ENCODE data around the gene NPBWR2.

Gene NPBWR2

DNA sequence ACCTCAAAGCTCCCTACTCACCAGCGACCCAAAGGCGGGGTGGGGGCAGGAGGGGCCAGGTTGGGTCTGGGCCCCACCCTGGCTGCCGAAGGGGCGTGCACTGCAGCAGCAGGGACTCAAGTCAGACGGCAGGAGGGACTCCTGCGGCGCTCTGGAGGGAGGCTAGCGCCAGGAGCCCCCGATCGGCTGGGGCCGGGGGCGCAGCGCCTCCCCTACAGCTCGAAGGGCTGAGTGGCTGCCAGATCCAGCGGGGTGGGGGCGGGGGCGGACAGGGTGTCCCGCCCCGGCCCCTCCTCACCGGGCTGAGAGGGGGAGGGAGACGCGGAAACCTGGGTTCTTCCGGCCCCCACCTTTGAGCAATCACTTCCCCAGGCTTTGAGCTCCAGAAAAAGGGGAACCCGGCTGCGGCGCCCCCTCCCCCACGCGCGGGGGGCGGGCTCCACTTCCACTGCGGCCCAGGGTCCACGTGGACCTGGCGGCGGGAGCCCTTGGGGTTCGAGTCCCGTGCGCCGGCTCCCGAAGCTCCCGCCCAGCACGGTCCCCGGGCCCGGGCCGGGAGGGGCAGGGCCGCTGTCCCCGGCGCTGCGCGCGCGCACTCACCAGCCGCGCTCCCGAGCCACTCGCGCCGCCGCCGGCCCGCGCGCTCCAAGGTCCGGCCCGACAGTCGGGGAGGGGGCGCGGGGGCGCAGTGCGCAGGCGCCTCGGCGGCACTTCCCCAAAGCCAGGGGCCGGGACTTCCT lies 27.9 kb downstream of the NPBWR2 start, which contains the start of gene RGS19:
Gene RGS19, minus strand, starts transcription at position 246 of the 740 bp plus-strand sequence. CDS start 2,632 bp downstream, outside the sequence.
- TF ChIP-seq, protein P1, sequence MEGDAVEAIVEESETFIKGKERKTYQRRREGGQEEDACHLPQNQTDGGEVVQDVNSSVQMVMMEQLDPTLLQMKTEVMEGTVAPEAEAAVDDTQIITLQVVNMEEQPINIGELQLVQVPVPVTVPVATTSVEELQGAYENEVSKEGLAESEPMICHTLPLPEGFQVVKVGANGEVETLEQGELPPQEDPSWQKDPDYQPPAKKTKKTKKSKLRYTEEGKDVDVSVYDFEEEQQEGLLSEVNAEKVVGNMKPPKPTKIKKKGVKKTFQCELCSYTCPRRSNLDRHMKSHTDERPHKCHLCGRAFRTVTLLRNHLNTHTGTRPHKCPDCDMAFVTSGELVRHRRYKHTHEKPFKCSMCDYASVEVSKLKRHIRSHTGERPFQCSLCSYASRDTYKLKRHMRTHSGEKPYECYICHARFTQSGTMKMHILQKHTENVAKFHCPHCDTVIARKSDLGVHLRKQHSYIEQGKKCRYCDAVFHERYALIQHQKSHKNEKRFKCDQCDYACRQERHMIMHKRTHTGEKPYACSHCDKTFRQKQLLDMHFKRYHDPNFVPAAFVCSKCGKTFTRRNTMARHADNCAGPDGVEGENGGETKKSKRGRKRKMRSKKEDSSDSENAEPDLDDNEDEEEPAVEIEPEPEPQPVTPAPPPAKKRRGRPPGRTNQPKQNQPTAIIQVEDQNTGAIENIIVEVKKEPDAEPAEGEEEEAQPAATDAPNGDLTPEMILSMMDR (IDR thresholded peaks at IDR 0.05; ENCODE audit: borderline replicate concordance, control extremely low read depth, extremely low read depth, insufficient read depth, missing control alignments): no peak
- in situ Hi-C loops (cut with MboI; ENCODE audit: low sequenced_read_pairs, unreplicated experiment): no loop called here
- peak; percentile 94 for DNase-seq (ENCODE audit: low spot score)

DNA sequence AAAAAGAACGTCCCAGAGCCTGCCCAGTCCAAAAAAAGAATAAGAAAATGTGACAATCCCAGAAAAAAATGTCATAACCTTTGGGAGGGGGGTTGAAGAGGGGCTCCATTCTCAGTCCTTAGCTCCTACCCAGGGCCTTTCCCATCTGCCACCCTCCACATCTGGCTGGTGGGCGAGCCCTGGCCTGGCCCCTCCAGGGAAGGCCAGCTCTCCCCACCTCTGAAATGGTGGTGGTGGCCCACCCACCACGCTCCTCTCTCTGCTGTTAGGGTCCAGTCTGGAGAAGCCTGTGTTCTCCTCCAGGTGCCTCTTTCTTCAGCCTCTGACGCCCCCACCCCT lies 28.5 kb downstream of the NPBWR2 start:
- in situ Hi-C loops (cut with MboI; ENCODE audit: low sequenced_read_pairs, unreplicated experiment): no loop called here
- DNase-seq (ENCODE audit: low spot score): no peak
- TF ChIP-seq, protein P1 (IDR thresholded peaks at IDR 0.05; ENCODE audit: borderline replicate concordance, control extremely low read depth, extremely low read depth, insufficient read depth, missing control alignments): no peak

DNA sequence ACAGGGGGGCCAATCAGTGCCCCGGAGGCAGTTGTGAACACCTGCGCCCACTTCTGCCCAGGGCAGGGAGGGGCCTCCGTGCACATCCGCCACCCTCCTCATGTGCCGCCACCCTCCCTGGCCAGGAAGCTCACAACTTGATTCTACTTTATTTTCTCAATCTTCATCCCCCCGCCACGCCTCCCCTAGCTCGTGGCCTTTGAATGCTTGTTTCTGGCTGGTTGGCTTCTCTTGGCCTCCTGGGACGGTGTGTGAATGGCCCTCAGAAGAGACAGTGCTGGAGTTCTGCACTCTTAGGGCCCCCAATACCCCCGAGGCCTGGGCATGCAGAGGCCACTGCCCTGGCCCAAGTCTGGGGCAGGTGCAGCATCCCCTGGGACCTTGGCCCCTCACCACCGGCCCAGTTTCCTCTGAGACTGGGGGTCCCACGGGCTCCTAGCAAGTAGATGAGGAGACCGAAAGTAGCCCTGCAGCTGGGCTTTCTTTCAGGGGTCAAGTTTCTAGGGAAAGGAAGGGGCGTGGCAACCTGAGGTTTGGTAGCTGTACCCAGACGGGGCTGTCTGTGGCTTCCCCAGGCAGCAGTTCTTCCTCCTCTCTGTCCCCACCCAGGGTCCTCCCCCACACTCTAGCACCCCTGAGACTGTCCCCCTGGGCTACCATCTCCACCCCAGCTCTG lies 29.4 kb downstream of the NPBWR2 start:
- DNase-seq (ENCODE audit: low spot score): no peak
- in situ Hi-C loops (cut with MboI; ENCODE audit: low sequenced_read_pairs, unreplicated experiment): no loop called here
- TF ChIP-seq, protein P1 (IDR thresholded peaks at IDR 0.05; ENCODE audit: borderline replicate concordance, control extremely low read depth, extremely low read depth, insufficient read depth, missing control alignments): no peak

DNA sequence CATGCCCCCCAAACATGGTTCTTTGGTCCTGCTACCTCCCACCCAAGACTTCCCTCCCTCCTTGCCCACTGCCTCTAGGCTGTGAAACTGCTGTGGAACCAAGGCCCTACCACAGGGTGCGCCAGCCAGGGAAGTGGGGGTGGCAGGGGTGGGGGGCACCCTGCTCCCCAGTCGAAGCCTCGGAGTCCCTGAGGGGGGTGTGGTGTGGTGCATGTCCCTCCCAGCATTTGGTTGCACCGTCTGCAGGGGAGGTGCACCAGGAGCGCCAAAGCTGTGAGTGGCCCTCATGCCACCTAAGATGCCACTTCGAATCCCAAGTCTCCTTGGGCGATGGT lies 29.9 kb downstream of the NPBWR2 start:
- no peak for DNase-seq (ENCODE audit: low spot score)
- TF ChIP-seq, protein P1 (IDR thresholded peaks at IDR 0.05; ENCODE audit: borderline replicate concordance, control extremely low read depth, extremely low read depth, insufficient read depth, missing control alignments): no peak
- in situ Hi-C loops (cut with MboI; ENCODE audit: low sequenced_read_pairs, unreplicated experiment): no loop called here

DNA sequence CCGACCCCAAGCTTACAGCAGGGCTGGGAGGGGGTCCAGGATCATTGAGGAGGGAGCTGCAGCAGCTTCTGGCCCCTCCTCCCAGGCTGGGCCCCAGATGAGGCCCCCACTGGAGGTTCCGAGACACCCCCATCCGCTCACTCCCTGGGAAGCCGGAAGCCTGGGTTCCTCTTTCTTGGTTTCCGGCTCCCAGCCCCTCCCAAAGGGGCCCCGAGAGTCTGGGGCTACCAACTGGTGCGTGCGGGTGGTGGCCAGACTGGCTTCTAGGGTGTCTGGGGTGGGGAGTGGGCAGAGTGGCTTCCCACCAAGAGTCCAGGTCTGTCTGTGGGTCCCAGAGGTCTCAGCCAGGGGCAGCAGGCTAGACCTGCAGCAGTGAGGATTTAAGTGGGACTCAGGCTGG lies 30.3 kb downstream of the NPBWR2 start:
- peak; percentile 75 for DNase-seq (ENCODE audit: low spot score)
- TF ChIP-seq, protein P1 (IDR thresholded peaks at IDR 0.05; ENCODE audit: borderline replicate concordance, control extremely low read depth, extremely low read depth, insufficient read depth, missing control alignments): no peak
- in situ Hi-C loops (cut with MboI; ENCODE audit: low sequenced_read_pairs, unreplicated experiment): no loop called here

DNA sequence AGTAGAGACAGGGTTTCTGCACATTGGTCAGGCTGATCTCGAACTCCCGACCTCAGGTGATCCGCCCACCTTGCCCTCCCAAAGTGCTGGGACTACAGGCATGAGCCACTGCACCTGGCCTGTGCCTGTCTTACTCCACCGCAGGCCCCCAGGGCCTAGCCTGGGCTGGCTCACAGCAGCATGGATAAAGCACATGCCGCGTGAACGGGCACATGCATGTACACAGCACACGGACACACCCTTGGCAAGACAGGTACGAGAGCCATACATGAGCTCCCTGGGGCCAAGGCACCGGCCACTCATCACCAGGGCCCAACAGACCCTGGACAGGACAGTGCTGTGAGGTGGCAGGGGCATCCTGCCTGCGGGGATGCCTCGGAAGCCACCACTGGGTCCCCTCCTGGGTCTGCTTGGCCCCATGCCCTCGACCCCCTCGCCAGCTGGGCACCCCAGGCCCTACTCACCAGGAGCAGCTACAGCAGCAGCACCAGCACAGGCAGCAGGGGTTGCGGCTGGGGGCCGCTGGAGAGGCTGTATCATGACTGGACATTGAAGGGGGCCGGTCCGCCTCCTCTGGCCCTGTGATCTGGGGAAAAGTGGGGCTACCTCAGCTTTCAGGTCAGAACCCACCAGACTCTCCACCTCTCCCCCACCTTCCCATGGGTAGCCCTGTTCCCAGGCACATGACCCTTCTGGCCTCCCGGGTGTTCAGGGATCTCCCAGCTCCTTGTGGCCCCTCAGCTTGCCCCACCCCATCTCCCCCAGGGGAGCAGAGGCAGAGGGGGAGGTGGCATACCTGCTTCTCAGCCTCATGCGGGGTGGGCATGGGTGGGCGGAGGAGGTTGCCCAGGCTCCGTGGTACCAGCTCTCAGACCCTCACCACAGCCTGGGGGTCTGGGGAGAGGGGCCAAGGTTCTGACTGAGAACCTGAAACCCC lies 31.0 kb downstream of the NPBWR2 start:
- in situ Hi-C loops (cut with MboI; ENCODE audit: low sequenced_read_pairs, unreplicated experiment): no loop called here
- TF ChIP-seq, protein P1 (IDR thresholded peaks at IDR 0.05; ENCODE audit: borderline replicate concordance, control extremely low read depth, extremely low read depth, insufficient read depth, missing control alignments): no peak
- DNase-seq (ENCODE audit: low spot score): no peak

Data from GM13976 (cell line).